HG03159 (cell line): ENCODE measurements around the gene CELF5.

Experiments used
- ATAC-seq: cut with Tn5 transposase; IDR thresholded peaks from one replicate; pipeline ENCODE4 v1.9.1; 2021; ENCODE audit warnings: mild to moderate bottlenecking, moderate library complexity; ENCODE audit not compliant: unreplicated experiment

The CELF5 gene

DNA sequence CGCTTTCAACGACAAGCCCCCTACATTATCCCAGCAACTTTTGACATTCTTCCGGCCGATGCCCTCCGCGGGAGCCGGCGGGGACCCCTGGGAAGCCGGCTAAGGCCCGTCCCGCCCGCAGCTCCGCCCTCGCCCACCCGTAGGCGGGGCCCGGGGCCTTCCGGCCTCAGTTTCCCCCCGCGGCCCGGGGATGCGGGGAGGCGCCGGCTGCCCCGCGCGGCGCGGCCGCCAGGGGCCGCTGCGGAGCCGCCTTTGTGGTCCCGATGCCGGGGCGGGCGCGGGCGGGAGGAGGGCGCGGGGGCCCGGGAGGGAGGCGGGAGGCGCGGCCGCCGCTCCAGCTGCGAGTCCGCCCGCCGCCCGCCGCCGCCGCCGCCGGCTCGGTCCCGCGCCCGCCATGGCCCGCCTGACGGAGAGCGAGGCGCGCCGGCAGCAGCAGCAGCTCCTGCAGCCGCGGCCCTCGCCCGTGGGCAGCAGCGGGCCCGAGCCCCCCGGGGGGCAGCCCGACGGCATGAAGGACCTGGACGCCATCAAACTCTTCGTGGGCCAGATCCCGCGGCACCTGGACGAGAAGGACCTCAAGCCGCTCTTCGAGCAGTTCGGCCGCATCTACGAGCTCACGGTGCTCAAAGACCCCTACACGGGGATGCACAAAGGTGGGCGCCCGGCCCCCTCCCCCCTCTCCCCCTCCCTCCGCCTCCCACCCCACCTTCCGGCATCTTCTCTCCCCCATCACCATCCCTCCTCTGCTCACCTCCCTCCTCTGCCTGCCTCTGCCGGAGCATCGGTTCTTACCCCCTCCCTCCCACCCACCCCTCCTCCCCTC, at the start of gene CELF5:
Gene CELF5, plus strand, starts transcription at position 316 of the 823 bp plus-strand sequence. Its CDS starts 79 bp downstream, at position 395.
- ATAC-seq, result no peak

DNA sequence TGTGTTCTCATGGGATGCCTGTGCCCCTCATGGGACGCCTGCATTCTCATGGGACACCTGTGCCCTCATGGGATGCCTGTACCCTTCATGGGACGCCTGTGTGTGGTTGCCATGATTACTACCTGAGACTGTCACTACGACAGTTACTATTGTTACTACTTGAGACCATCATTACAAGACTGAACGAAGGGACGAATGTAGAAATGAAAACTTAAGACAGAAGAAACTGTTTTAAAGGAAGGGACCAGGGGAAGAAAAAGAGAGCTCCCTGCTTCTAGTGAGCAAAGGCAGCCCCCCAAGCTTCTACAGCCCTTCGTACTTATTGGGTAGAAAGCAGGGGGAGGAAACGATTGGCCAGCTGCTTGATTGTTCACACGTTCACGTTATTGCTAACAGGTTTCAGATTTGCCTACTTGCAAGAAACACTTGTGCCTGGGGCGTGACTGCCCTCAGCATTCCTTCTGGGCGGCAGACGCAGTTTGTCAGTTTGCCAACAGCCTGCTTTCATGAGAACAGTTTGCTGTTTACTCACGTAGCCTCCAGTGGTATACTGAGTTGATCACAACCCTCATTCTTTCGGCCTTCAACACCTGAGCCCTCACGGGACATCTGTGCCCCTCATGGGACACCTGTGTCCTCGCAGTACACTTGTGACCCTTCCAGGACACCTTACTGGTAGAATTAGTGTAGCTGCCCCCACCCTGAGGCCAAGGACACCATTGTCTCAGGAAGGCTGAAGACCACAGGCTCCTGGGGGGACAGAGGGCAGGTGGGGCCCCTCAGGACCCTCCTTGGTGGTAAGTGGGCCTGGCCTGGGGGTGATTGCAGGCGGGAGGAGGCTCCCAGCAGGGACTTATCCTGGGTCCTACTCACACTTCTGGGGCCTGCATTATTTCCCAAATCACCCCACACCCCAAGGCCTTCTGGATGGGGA, 48.4 kb upstream of the CELF5 start:
- no peak for ATAC-seq

DNA sequence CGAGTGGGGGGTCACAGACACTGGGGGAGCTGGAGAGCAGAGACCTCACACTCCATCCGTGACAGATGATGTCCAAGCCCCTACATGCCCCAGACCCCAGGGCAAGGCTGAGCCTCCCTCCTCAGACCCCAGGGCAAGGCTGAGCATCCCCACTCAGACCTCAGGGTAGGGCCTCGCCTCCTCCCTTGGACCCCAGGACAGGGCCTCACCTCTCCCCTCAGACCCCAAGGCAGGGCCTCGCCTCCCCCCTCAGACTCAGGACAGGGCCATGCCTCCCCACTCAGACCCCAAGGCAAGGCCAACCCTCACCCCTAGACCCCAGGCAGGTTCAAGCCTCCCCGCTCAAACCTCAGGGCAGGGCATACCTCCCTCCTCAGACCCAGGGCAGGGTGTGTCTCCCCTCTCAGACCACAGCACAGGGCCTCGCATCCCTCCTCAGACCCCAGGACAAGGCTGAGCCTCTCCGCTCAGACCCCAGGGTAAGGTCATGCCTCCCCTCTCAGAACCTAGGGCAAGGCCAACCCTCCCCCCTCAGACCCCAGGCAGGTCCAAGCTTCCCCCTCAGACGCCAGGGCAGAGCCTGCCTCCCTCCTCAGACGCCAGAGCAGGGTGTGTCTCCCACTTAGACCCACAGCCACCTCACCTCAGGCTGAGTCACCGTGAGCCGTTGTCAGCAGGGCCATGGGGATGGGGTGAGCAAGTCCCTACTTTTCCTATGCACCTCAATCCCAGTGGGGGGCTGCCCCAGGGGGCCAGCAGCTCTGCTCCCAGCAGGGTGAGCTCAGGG, 47.6 kb upstream of the CELF5 start:
- ATAC-seq, result no peak

DNA sequence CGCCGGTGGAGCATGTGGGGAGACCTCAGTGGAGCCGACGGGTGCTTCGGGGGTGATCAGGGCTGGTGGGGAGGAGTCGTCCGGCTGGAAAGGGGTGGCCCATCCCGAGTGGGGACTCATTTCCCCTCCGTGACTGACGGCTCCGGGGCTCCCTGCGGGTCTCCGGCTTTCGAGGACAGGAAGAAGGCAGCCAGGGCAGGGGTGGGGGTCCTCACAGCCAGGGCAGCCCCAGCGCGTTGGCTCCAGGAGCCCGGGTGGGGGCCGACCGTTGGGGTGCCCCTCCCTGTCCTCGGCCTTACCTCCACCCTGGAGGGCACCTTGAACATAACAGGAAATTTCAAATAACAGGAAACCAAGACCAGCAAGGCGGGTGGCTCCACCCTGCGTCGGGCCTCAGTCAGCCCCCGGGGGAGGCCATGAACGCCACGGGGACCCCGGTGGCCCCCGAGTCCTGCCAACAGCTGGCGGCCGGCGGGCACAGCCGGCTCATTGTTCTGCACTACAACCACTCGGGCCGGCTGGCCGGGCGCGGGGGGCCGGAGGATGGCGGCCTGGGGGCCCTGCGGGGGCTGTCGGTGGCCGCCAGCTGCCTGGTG, 46.0 kb upstream of the CELF5 start, which contains the start of gene S1PR4:
Gene S1PR4, plus strand, starts transcription at position 393 of the 596 bp plus-strand sequence. Its CDS starts 24 bp downstream, at position 417.
- ATAC-seq, result peak; percentile 46

DNA sequence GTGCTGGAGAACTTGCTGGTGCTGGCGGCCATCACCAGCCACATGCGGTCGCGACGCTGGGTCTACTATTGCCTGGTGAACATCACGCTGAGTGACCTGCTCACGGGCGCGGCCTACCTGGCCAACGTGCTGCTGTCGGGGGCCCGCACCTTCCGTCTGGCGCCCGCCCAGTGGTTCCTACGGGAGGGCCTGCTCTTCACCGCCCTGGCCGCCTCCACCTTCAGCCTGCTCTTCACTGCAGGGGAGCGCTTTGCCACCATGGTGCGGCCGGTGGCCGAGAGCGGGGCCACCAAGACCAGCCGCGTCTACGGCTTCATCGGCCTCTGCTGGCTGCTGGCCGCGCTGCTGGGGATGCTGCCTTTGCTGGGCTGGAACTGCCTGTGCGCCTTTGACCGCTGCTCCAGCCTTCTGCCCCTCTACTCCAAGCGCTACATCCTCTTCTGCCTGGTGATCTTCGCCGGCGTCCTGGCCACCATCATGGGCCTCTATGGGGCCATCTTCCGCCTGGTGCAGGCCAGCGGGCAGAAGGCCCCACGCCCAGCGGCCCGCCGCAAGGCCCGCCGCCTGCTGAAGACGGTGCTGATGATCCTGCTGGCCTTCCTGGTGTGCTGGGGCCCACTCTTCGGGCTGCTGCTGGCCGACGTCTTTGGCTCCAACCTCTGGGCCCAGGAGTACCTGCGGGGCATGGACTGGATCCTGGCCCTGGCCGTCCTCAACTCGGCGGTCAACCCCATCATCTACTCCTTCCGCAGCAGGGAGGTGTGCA, 45.3 kb upstream of the CELF5 start:
- peak; percentile 13 for ATAC-seq

DNA sequence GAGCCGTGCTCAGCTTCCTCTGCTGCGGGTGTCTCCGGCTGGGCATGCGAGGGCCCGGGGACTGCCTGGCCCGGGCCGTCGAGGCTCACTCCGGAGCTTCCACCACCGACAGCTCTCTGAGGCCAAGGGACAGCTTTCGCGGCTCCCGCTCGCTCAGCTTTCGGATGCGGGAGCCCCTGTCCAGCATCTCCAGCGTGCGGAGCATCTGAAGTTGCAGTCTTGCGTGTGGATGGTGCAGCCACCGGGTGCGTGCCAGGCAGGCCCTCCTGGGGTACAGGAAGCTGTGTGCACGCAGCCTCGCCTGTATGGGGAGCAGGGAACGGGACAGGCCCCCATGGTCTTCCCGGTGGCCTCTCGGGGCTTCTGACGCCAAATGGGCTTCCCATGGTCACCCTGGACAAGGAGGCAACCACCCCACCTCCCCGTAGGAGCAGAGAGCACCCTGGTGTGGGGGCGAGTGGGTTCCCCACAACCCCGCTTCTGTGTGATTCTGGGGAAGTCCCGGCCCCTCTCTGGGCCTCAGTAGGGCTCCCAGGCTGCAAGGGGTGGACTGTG, 44.6 kb upstream of the CELF5 start:
- no peak for ATAC-seq

DNA sequence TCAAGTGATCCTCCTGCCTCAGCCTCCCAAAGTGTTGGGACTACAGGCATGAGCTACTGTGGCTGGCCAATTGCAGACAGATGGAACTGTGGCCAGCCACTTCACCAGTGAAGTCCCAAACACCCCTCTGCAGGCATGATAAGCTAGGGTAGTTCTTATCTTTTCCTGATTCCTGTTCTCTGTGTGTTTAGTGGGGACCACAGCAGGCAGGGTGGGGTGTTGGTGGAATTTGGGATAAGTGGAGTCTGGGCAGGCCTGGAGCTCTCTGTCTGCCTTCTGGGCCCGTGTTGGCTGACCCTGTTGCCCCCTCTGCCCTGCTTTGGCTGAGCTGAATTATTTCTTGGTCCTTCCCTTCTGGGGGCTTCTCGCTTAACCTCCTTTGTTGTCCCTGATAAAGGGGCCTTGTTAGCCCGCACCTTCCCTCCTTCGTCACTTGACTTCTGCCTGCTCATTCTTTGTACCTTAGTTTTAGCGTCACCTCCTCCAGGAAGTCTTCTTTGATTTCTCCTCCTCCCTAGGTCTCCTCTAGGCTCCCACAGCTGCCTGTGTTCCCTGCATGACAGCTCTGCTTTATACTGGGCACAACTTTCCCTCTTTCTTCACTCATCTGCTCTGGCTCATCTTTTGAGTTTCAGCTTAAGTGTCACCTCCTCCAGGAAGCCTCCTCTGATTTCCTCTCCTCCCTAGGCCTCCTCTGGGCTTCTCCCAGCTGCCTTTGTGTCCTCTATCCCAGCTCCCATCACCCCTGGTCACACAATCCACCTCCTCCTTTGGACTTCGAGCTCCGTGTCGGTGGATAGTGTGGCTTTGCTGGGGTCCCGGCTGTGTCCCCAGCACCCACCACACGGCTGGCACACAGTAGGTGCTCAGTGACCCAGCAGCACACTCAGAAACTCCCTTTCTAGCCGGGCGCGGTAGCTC, 40.5 kb upstream of the CELF5 start:
- ATAC-seq, result no peak

DNA sequence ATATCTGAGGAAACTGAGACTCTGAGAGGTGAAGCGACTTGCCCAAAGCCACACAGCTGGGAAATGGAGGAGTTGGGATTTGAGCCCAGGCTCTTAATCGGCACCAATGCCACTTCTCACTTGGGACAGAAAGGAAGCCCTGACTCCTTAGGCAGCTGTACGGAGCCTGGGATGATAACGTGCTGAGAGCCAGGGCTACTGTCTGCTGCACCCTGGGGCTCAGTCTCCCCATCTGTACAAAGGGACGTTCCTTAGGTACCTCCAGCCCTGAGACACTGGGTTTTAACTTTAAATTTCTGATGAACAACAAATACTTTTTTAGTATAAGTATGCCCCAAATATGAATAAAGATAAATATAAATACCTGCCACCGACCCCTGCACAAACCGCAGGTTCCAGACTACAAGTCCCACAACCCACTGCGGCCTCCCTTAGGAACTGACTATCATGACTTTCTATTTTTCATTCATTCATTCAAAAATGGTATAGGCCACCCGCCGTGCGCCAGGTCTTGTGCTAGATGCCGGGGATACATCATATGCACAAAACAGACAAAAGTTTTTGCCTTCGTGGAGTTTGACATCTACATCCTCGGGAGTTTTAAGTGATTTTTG, 39.5 kb upstream of the CELF5 start:
- ATAC-seq, result peak; percentile 21

DNA sequence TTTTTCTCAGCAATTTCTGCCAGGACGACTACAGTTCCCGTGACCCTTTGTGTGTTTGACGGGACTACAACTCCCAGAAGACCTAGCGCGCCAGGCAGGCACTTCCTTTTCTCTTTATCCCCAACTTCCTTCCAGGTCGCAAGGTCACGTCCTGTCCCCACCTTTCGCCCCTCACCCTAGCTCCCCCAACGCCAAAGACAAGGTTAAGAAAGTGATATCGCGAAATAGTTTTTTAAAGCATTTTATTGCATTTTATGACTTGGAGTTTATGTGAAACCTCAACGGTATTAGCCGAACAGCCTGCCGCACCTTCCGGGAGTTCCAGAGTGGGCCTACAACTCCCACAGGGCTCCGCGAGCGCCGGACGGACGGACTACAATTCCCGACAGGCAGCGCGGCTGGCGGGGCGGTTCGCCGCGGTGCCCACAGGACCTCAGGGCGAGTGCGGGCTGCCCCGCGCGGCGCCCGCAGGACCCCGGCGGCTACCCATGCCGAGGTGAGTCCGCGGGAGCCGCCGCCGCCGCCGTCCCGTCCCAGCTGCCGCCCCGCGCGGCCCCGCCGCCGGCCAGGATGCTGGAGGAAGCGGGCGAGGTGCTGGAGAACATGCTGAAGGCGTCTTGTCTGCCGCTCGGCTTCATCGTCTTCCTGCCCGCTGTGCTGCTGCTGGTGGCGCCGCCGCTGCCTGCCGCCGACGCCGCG, 38.9 kb upstream of the CELF5 start, which contains the start of gene NCLN:
Gene NCLN, plus strand, starts transcription at position 470 of the 699 bp plus-strand sequence. Its CDS starts 101 bp downstream, at position 571.
- ATAC-seq, result peak; percentile 78

DNA sequence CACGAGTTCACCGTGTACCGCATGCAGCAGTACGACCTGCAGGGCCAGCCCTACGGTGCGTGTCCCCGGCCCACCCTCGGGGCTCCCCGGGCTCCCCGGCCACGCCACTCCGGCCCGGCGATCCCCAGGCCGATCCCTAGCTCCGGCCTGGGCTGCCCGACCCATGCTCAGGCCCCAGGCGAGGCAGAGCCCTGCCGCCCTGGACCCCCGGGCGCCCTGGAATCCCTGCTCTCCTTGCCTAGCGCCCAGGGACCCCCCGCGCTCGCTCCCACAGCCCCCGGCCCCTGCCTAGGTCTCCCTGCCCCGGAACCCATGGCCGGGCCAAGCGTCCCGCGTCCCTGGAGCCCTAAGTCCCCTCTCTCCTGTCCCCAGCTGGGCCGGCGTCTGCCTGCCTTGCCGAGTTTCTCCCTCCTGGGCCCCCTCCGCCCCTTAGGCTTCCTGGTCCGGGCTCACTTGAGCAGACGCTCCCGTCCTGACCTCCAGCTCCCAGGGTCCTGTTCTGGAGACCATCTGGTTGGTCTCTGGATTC, 38.2 kb upstream of the CELF5 start:
- no peak for ATAC-seq

DNA sequence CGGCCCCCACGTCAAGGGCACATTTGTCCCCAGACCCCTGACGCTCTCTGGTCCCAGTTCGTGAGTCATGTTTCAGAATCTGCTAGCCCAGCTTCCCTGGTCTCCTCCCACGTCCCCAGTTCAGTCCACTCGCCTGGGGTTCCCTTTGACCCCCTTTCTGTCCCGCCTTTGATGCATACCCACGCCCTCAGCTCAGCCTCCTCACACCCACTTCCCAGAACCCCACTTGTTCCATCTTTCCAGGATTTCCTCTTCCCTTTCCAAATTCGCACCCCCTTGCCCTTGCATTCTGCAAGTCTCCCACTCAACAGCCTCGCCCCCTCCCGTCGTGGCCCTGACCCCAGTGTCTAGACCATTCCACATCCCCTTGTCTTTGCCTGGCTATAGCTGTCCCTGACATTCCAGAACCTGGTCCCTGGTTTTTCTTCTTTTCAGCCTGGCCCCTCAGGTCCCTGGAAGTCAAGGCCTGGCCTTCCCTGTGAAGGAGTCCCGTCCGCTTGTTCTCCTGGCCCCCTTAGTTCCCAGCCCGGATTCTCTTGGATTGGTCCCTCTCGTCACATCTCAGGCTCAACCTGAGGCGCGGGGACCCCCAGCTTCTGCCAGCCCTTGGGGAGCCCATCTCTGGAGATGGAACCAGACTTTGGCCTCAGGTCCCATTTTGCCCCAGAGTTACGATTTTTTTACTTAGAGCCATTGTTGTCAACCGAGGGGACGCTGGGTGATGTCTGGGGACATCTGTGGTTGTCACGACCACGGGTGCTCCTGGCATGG, 37.4 kb upstream of the CELF5 start:
- ATAC-seq, result no peak

DNA sequence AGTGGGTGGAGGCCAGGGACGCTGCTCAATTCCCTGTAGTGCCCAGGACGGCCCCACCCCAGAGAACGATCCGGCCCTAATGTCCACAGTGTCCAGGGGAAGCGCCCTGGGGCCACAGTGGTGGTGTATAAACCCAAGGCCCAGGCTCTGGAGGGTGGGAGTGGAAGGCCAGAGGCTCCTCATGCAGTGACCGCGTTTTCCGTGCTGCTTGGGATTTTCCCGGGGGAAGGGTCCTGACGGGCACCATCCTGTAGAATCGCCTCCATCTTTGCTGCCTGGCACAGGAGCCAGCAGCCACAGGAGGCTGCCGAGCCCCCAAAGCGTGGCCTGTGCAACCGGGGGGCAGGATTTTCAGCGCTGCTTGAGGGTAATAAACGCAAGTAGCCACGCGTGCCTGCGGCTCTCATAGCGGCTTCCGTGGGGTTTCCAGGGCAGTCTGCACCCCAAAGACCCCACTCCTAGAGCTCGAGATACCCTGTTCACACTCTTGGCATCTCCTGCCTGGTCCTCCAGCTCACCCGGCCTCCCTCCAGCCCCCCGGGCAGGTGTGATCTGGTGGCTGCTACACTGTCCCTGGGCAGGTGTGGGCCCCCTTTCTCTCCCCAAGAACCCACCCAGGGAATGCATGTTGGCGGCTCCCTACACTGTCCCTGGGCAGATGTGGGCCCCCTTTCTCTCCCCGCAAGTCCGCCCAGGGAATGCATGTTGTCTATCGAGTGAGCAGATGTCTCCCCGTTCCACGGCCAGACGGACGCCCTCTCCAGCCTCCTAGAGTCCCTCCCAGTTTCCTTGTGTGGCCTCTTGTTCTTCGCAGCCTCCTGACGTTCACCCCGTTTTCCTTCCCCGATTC, 36.6 kb upstream of the CELF5 start:
- ATAC-seq, result no peak

DNA sequence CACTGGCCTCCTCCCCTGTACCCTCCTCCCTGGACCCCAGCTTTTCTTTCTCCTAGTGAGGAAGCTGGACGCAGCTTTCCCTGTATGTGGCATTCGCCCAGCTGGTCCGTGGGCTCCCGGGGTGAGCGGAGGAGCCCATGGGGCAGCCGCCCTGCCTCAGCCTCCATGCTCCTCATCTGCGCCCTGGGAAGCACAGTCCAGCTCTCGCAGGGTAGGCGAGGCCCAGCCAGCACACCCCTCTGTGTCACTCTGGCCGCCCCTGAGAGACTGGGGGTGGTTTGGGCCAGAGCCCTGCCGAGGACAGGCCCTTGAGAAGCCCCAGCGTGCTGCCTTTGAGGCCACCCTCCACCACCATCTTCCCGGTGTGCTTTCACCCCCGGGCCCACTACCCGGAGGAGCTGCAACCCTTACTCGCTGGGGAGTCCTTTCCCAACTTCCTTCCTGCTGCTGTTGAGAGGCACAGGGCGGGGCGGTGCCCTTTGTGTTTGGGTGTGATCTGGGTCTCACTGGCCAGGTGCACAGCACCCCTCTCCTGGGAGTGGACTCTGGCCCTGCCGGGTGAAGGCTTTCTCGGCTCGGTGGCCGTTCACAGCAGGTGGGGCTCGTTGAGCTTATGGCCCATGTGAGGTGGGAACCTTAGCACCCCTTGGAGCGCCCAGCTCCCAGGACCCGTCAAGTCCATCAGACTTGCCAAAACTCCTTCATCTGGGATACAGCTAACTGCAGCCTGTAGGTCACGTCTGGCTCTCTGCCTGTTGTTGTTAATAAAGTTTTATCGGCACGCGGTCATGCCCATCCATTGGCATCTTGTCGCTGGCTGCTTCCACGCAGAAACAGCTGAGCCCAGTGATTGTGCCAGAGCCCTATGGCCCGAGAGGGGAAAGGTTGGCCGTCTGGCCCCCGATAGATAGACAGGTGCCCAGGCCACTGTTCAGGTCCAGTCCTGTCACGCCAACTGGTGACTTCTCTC, 35.5 kb upstream of the CELF5 start:
- ATAC-seq, result no peak
